OCI-LY3 (cell line): ENCODE data around the gene NIN.

Source experiments
- H2AFZ ChIP-seq: fragments of 200-600, 300-600 bp; shearing (Covaris generic); 2 replicates; pipeline ENCODE4 v1.6.0; 2014; ENCODE audit warnings: antibody characterized with exemption, low read depth, low read length
- H3K27ac ChIP-seq: fragments of 200-600, 300-600 bp; sonication (generic); 2 replicates; pipeline ENCODE4 v1.5.1; 2014; ENCODE audit warnings: mild to moderate bottlenecking, low read length, moderate library complexity, mixed read lengths
- H3K27me3 ChIP-seq: fragments of 200-600, 300-600 bp; sonication (generic); 2 replicates; pipeline ENCODE4 v1.6.1; 2014; ENCODE audit warnings: low read depth, low read length, mixed read lengths
- H3K36me3 ChIP-seq: fragments of 200-600, 300-600 bp; sonication (generic); replicated peaks from 2 replicates; pipeline ENCODE3; 2014; ENCODE audit warnings: low read depth, low read length, mixed read lengths
- H3K4me1 ChIP-seq: fragments of 300-600, 200-600 bp; sonication (generic); 2 replicates; pipeline ENCODE4 v1.6.1; 2014; ENCODE audit warnings: low read length, mixed read lengths
- H3K4me2 ChIP-seq: fragments of 200-600, 300-600 bp; sonication (generic); 2 replicates; pipeline ENCODE4 v1.6.1; 2014; ENCODE audit warnings: low read length, mixed read lengths
- H3K4me3 ChIP-seq: fragments of 300-600, 200-600 bp; sonication (generic); 2 replicates; pipeline ENCODE4 v1.5.1; 2014; ENCODE audit warnings: antibody characterized with exemption, mild to moderate bottlenecking, low read length, moderate library complexity
- H3K79me2 ChIP-seq: fragments of 300-600, 200-600 bp; shearing (Covaris generic); 2 replicates; pipeline ENCODE4 v1.6.1; 2014; ENCODE audit warnings: mild to moderate bottlenecking, low read length, mixed read lengths
- H3K9ac ChIP-seq: fragments of 300-600, 200-600 bp; shearing (Covaris generic); 2 replicates; pipeline ENCODE4 v1.6.0; 2014; ENCODE audit warnings: mild to moderate bottlenecking, low read length, moderate library complexity
- H3K9me3 ChIP-seq: fragments of 200-600, 300-600 bp; shearing (Covaris generic); 2 replicates; pipeline ENCODE4 v1.6.1; 2014; ENCODE audit warnings: low read length, mixed read lengths; ENCODE audit not compliant: insufficient read depth
- H4K20me1 ChIP-seq: fragments of 200-600, 300-600 bp; sonication (generic); 2 replicates; pipeline ENCODE4 v1.6.1; 2016; ENCODE audit warnings: low read length, mixed read lengths; ENCODE audit not compliant: insufficient read depth
- CTCF ChIP-seq: fragments of 200-600, 300-600 bp; sonication (generic); IDR thresholded peaks from 2 replicates; pipeline ENCODE4 v1.5.1; 2014; ENCODE audit warnings: antibody characterized with exemption, low read length, low read depth
- EZH2phosphoT487 ChIP-seq: fragments of 200-600 bp; shearing (Covaris generic); IDR thresholded peaks from 2 replicates; pipeline ENCODE4 v1.6.1; 2018; ENCODE audit warnings: antibody characterized with exemption, mixed run types, low read depth

Gene NIN

GRCh38 chr14:50805396-50805795, 25.6 kb downstream of the NIN start:
- Histone ChIP-seq H3K4me3 (no peak overlapping the region), H3K79me2 (peaks cover 58% of the 10 kb centered on the region), H2AFZ (no peak overlapping the region), H3K9me3 (no peaks in the 10 kb centered on the region), H3K36me3 (peaks cover 56% of the 10 kb centered on the region), H3K27ac (no peak overlapping the region), H3K4me2 (no peak overlapping the region), H3K9ac (no peak overlapping the region), H3K27me3 (no peaks in the 10 kb centered on the region), H4K20me1 (peaks cover 43% of the 10 kb centered on the region), H3K4me1 (peaks cover 17% of the 10 kb centered on the region; the same call in 1 of the 2 replicates)
- TF ChIP-seq EZH2phosphoT487 (no peak), CTCF (no peak)

GRCh38 chr14:50804181-50804721, 26.7 kb downstream of the NIN start:
- Histone ChIP-seq H3K79me2 (peaks cover 47% of the 10 kb centered on the region), H3K27ac (no peak overlapping the region), H3K4me2 (no peak overlapping the region), H3K9me3 (no peaks in the 10 kb centered on the region), H2AFZ (no peak overlapping the region), H3K9ac (no peak overlapping the region), H3K4me3 (no peak overlapping the region), H3K27me3 (no peaks in the 10 kb centered on the region), H3K4me1 (peaks cover 17% of the 10 kb centered on the region), H3K36me3 (peaks cover 53% of the 10 kb centered on the region), H4K20me1 (peaks cover 37% of the 10 kb centered on the region)
- TF ChIP-seq CTCF (no peak), EZH2phosphoT487 (no peak)

- H3K36me3 ChIP-seq: peaks cover 48% of the 10 kb centered on the region
- no peak overlapping the region for H3K9ac ChIP-seq
- H3K4me3 ChIP-seq: no peak overlapping the region
- no peak overlapping the region for H3K4me2 ChIP-seq
- no peak for TF ChIP-seq EZH2phosphoT487
- no peak for TF ChIP-seq CTCF
- peaks cover 19% of the 10 kb centered on the region for H4K20me1 ChIP-seq
- H3K27ac ChIP-seq: no peak overlapping the region
- H3K9me3 ChIP-seq: no peaks in the 10 kb centered on the region
- H2AFZ ChIP-seq: no peak overlapping the region
- H3K4me1 ChIP-seq: peaks cover 31% of the 10 kb centered on the region
- H3K27me3 ChIP-seq: no peaks in the 10 kb centered on the region
- peaks cover 36% of the 10 kb centered on the region for H3K79me2 ChIP-seq
These were observed 29.3 kb downstream of the NIN start for GRCh38 chr14:50801706-50802105.

- peaks cover 5% of the 10 kb centered on the region; the same call in 1 of the 2 replicates for H4K20me1 ChIP-seq
- TF ChIP-seq CTCF (no peak), EZH2phosphoT487 (no peak)
- H3K9ac ChIP-seq: no peak overlapping the region
- peaks cover 47% of the 10 kb centered on the region for H3K36me3 ChIP-seq
- H3K27ac ChIP-seq: no peak overlapping the region
- H3K9me3 ChIP-seq: no peaks in the 10 kb centered on the region
- no peak overlapping the region for H2AFZ ChIP-seq
- H3K79me2 ChIP-seq: peaks cover 41% of the 10 kb centered on the region
- H3K4me2 ChIP-seq: no peak overlapping the region
- H3K4me1 ChIP-seq: peaks cover 42% of the 10 kb centered on the region
- H3K4me3 ChIP-seq: no peak overlapping the region
- no peaks in the 10 kb centered on the region for H3K27me3 ChIP-seq
These were observed 30.9 kb downstream of the NIN start for GRCh38 chr14:50800032-50800431.
